ENCODE measurements around the gene RPS6KC1.

GRCh38 chr1:213104604-213105003 lies 53.6 kb downstream of the RPS6KC1 start:
- TF ChIP-seq, protein P1, sequence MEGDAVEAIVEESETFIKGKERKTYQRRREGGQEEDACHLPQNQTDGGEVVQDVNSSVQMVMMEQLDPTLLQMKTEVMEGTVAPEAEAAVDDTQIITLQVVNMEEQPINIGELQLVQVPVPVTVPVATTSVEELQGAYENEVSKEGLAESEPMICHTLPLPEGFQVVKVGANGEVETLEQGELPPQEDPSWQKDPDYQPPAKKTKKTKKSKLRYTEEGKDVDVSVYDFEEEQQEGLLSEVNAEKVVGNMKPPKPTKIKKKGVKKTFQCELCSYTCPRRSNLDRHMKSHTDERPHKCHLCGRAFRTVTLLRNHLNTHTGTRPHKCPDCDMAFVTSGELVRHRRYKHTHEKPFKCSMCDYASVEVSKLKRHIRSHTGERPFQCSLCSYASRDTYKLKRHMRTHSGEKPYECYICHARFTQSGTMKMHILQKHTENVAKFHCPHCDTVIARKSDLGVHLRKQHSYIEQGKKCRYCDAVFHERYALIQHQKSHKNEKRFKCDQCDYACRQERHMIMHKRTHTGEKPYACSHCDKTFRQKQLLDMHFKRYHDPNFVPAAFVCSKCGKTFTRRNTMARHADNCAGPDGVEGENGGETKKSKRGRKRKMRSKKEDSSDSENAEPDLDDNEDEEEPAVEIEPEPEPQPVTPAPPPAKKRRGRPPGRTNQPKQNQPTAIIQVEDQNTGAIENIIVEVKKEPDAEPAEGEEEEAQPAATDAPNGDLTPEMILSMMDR (IDR thresholded peaks at IDR 0.05), result no peak
- TF ChIP-seq POLR2A (IDR thresholded peaks at IDR 0.05), result no peak
